Hepatocyte (in vitro differentiated cells): ENCODE data around the gene STX1A. TPM values are rescaled to one million over a fixed set of nuclear protein-coding genes. Genes with fewer than 3 reads are reported as not detected.

Experiments
- DNase-seq: peaks from one replicate; pipeline ENCODE4 v3.0.0-alpha.2; 2016; ENCODE audit warnings: low spot score
- H2AFZ ChIP-seq: fragments of 200-600 bp; sonication (generic); 2 replicates; pipeline ENCODE4 v1.6.0; 2016; ENCODE audit warnings: antibody characterized with exemption, mild to moderate bottlenecking
- H3K27ac ChIP-seq: fragments of 200-600 bp; sonication (generic); 2 replicates; pipeline ENCODE4 v1.5.1; 2016; ENCODE audit warnings: mild to moderate bottlenecking
- H3K27me3 ChIP-seq: fragments of 200-600 bp; sonication (generic); 2 replicates; pipeline ENCODE4 v1.6.1; 2016
- H3K36me3 ChIP-seq: fragments of 200-600 bp; sonication (generic); replicated peaks from 2 replicates; pipeline ENCODE4 v1.5.1; 2016; ENCODE audit warnings: low read depth; ENCODE audit not compliant: insufficient read depth
- H3K4me1 ChIP-seq: fragments of 200-600 bp; sonication (generic); 2 replicates; pipeline ENCODE4 v1.5.1; 2016; ENCODE audit warnings: mild to moderate bottlenecking, moderate library complexity; ENCODE audit not compliant: insufficient read depth
- H3K4me2 ChIP-seq: fragments of 200-600 bp; sonication (generic); 2 replicates; pipeline ENCODE4 v1.6.0; 2016
- H3K4me3 ChIP-seq: fragments of 200-600 bp; sonication (generic); 2 replicates; pipeline ENCODE4 v1.5.1; 2016; ENCODE audit warnings: mild to moderate bottlenecking
- H3K79me2 ChIP-seq: fragments of 200-600 bp; sonication (generic); 2 replicates; pipeline ENCODE4 v1.6.0; 2017; ENCODE audit warnings: mild to moderate bottlenecking
- H3K9me2 ChIP-seq: fragments of 200-600 bp; sonication (generic); replicated peaks from 2 replicates; pipeline ENCODE4 v1.6.0; 2017; ENCODE audit warnings: mild to moderate bottlenecking; ENCODE audit not compliant: insufficient read depth
- H3K9me3 ChIP-seq: fragments of 200-600 bp; sonication (generic); 2 replicates; pipeline ENCODE4 v1.5.1; 2016; ENCODE audit warnings: low read depth, mild to moderate bottlenecking
- H4K20me1 ChIP-seq: fragments of 200-600 bp; sonication (generic); 2 replicates; pipeline ENCODE4 v1.6.0; 2016; ENCODE audit warnings: mild to moderate bottlenecking; ENCODE audit not compliant: insufficient read depth, poor library complexity, severe bottlenecking
- CTCF ChIP-seq: fragments of 200-600 bp; sonication (generic); IDR thresholded peaks from 2 replicates; pipeline ENCODE4 v1.5.1; 2016; ENCODE audit warnings: antibody characterized with exemption, mild to moderate bottlenecking; ENCODE audit not compliant: poor library complexity
- EZH2 ChIP-seq: fragments of 200-600 bp; sonication (generic); IDR thresholded peaks from 2 replicates; pipeline ENCODE4 v1.6.1; 2016; ENCODE audit warnings: antibody characterized with exemption, mild to moderate bottlenecking, borderline replicate concordance
- EZH2phosphoT487 ChIP-seq: fragments of 200-600 bp; sonication (generic); IDR thresholded peaks from one replicate; pipeline ENCODE4 v1.6.1; 2018; ENCODE audit warnings: antibody characterized with exemption, mild to moderate bottlenecking, low read depth, moderate library complexity; ENCODE audit not compliant: unreplicated experiment, severe bottlenecking
- WGBS: methylation state at CpG from one replicate; pipeline ENCODE4 v1.1.6; 2016; ENCODE audit warnings: low lambda C conversion rate; ENCODE audit errors: missing lambda C conversion rate; 5-methylcytosine and 5-hydroxymethylcytosine counted together
- polyA plus RNA-seq: library from polyadenylated mRNA; unstranded; fragments of >200 nt; fragmentation: Nextera tagmentation; extraction: Ambion mirVana; gene quantifications from 2 replicates; pipeline ENCODE4 v1.2.1, GENCODE V29; 2016
- total RNA-seq: library from RNA; depleted of rRNA; stranded (reverse); fragments of >200 nt; gene quantifications from 2 replicates; pipeline ENCODE4 v1.2.3, GENCODE V29; 2014

STX1A gene
- total and polyA plus RNA-seq, 2 experiments from 2014 or later: 22.8 to 27.1 TPM

- Histone ChIP-seq H3K4me1 (peaks cover 8% of the 10 kb centered on the region), H3K9me2 (no peaks in the 10 kb centered on the region), H3K27me3 (no peaks in the 10 kb centered on the region), H3K36me3 (no peaks in the 10 kb centered on the region), H4K20me1 (no peaks in the 10 kb centered on the region), H2AFZ (no peak overlapping the region), H3K79me2 (no peaks in the 10 kb centered on the region), H3K27ac (no peak overlapping the region), H3K9me3 (no peaks in the 10 kb centered on the region), H3K4me3 (no peak overlapping the region), H3K4me2 (no peak overlapping the region)
- no peak for TF ChIP-seq EZH2phosphoT487
- no peak for TF ChIP-seq EZH2
- no peak for TF ChIP-seq CTCF
- 69% methylated on average over 28 of the region's 45 CpGs for WGBS
- peak; percentile 73 for DNase-seq
Measured at GRCh38 chr7:73703757-73704639, 15.5 kb downstream of the STX1A start.

GRCh38 chr7:73703225-73703624, 16.2 kb downstream of the STX1A start:
- no peaks in the 10 kb centered on the region for H3K36me3 ChIP-seq
- no peaks in the 10 kb centered on the region for H3K9me3 ChIP-seq
- H3K79me2 ChIP-seq: no peaks in the 10 kb centered on the region
- no peak overlapping the region for H3K27ac ChIP-seq
- H3K4me1 ChIP-seq: peaks cover 8% of the 10 kb centered on the region
- H3K4me3 ChIP-seq: no peak overlapping the region
- no peaks in the 10 kb centered on the region for H3K27me3 ChIP-seq
- no peak overlapping the region for H3K4me2 ChIP-seq
- no peaks in the 10 kb centered on the region for H3K9me2 ChIP-seq
- DNase-seq: no peak
- 84% methylated on average over 13 of the region's 13 CpGs for WGBS
- H4K20me1 ChIP-seq: no peaks in the 10 kb centered on the region
- no peak overlapping the region for H2AFZ ChIP-seq
- TF ChIP-seq CTCF: no peak
- TF ChIP-seq EZH2phosphoT487: no peak
- no peak for TF ChIP-seq EZH2

- peaks cover 8% of the 10 kb centered on the region for H3K4me1 ChIP-seq
- 95% methylated on average over 13 of the region's 18 CpGs for WGBS
- no peak overlapping the region for H3K4me3 ChIP-seq
- H3K27me3 ChIP-seq: no peaks in the 10 kb centered on the region
- H3K4me2 ChIP-seq: no peak overlapping the region
- peak overlapping the region; percentile 43 for H3K27ac ChIP-seq
- H2AFZ ChIP-seq: no peak overlapping the region
- TF ChIP-seq CTCF: no peak
- no peak for TF ChIP-seq EZH2
- TF ChIP-seq EZH2phosphoT487: no peak
- H3K36me3 ChIP-seq: no peaks in the 10 kb centered on the region
- no peaks in the 10 kb centered on the region for H4K20me1 ChIP-seq
- H3K79me2 ChIP-seq: no peaks in the 10 kb centered on the region
- H3K9me3 ChIP-seq: no peaks in the 10 kb centered on the region
- H3K9me2 ChIP-seq: no peaks in the 10 kb centered on the region
- DNase-seq: no peak
Measured at GRCh38 chr7:73702665-73703064, 16.8 kb downstream of the STX1A start.
